IPS DF 4.7 (cell line): ENCODE data around the gene INPP4B.
"Not testable (repeated sequence)": the region's sequence is repeated elsewhere in the genome, so short reads cannot be mapped to it uniquely, and the experiment has no call there.

Experiments
- DNase-seq: peaks from one replicate; pipeline ENCODE4 v3.0.0-alpha.2; 2013; ENCODE audit warnings: low spot score; ENCODE audit errors: extremely low read depth

INPP4B gene

DNA sequence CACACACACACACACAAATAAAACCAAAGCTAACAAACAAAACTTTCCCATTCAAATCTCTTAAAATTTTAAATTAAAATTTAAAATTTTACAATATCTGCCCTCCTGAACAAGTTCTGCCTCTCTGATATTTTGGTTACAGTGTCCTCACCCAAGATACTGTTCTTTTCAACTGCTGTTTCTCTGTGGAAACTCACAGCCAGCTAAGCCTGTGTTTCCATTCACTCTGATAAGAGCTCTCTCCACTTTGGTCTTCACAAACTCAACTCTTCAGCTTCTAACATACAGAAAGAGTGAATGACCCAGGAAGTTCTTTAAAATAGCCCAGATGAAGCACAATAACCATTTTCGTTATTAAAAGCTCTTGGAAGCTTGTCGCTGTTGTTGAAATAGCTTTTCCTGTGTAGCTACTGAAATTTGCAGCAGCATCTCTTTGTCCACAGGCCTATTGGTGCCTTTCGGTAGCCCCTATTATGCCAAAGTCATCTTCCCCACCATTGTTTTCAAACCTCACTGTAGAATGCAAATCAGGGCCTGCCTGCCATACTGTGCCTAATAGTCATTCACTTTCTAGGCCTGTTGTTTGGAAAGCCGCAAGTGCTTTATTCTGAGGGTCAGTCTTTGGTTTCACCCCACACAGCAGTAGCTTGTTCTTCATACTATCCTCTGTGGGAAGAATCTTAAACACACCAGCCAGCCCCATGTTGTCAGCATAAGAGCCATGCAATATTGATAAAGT lies 19.4 kb downstream of the INPP4B start:
- DNase-seq = no peak

DNA sequence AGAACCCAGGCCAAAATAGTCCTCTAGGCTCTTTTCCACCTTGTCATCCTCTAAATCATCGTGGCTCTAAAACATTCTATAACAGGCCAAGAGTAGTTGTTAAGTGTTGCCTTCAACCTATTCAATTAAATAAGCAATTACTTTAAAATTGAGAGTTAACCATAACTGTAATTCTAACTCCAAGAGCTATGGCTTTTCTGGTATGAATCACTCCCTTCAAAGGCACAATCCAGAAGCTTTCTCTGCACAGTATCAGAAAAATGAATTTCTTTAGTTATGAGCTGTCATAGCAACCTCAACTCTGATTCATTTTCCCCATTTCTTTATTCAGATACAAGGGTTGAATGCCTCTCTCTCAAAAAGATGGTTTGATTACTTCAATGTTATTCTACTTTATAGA lies 21.7 kb downstream of the INPP4B start:
- DNase-seq = no peak

DNA sequence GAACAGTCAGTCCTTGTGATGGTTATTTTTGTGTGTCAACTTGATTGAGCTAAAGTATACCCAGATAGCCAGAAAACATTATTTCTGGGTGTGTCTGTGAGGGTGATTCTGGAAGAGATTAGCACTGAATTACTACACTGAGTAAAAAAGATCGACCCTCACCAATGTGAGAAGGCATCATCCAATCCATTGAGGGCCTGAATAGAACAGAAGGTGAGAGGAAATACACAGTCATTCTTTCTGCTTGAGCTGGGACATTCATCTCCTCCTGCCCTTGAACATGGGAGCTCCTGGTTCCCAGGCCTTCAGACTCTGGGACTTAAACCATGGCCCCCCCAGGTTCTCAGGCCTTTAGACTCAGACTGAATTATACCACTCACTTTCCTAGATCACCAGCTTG lies 22.3 kb downstream of the INPP4B start:
- DNase-seq = no peak

DNA sequence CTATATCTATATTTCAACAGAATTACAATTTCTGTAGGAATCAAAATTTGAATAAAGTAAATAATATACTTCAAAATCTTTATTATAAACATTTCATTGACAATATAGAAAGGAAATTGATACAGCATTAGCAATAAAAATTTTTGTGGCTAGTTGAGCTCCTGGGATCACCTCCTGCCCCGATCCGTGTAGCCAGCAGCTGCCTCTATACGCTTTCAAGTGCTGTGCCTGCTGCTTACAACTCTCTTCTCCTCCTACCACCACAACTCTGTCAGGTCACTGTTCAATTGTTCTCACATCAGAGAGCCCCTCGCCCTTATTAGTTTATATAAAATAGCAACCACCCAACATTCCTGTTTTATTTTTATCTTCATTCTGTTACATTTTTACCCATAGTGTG lies 27.6 kb downstream of the INPP4B start:
- no peak for DNase-seq

DNA sequence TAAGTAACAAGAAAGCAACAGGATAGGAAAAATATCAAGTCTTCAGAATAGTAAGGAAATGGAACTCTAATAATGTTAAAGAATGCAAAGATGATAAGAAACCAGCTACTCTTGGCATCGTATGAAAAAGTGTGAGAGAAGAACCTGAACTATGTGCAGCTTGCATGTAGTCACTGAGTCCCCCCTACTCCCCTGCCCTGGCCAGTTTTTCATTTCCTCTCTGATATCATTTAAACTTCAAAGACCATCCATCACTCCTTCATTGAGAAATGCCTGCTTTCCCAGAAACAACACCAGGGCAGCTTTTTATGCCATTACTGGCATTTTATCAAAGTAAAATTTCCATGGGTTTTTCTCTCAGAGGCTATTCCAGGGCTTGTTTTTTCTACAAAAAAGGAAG lies 28.1 kb downstream of the INPP4B start:
- DNase-seq = no peak

DNA sequence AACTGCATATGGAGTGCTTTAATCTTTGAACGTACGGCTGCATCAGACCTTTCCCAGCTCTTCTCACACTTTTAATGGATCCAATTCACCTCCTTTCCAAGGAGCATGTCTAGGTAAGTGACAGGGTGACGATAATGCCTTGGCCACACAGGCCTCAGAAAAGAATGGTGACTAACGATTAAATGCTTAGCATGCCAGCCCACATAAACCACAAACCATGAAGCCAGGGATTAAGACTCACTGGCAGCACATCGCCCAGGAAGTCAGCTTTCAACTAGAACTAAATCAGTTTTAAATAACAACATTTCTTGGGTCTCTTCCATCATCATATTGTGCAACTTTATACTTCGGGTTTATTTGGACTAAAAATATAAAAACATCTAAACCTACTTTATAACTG lies 28.7 kb downstream of the INPP4B start:
- DNase-seq = no peak

DNA sequence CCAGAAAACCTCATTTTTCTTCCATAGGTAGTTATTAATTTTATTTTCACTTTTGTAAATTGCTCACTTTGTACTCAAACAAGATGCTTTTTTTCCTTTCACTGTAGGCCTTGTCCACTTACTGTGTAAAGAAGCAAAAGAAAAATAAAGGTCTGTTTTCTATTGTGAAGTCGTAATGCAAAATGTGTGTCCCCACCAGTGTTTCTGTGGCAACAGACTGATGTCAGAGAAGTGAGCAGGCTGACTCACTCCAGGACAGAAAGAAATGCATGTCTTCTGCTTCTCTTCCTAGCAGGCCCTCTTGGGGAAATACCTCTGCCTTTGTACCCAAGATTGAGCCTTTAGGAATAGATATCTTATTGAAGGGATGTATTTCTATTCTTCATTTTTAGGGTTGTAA lies 30.3 kb downstream of the INPP4B start:
- no peak for DNase-seq

DNA sequence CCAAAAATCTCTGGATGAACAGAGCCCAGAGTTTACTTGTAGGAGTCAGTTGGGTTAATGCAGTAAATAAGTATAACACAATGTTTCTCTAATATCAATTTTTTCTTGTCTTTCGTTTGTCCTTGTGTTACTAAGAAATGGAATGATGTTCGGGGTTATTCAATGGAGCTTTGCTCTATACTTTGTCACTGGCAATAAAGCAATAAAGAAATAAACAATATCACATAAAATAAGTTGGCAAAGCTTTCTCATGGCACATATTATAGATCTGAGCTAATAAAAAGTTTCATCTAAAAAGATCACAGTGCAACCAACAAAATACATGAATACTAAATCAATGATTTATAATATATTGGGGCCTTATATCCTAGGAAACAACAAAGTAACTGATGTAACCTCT lies 32.7 kb downstream of the INPP4B start:
- no peak for DNase-seq

DNA sequence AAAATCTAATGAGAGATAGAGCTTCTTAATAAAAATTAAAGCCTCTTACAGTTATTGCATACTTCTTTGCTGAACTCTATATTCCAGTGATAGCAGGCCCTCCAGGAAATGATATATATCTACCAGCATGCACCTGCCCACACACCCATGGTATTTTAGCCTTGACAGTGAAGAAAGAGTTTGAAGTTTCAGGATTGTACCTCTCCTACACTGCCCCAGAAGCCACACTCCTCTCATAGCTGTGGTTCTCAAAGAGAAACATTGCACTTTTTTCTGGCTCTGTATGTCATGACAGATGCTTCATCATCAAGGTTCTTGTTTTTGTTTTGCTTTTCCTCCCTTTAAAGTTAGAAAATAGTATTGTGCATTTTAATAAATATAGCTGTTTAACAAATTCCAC lies 34.0 kb downstream of the INPP4B start:
- no peak for DNase-seq

DNA sequence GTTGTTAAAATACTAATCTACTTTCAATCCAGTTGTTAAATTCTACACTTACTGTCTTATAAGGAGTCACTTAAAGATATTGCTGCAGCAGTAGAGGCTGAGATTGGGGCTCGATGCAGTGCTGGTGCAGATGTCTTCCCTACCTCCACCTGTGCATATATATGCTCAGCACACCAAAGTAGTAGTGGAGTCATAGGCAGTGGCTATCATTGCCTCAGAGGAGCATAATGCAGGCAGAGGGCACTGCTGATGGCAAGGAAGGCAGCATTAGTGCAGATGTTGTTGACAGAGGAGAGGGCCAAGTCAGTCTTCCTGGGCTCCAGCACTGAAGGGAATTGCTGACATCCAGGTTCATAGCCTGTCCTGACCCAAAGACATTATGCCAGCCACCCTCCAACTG lies 35.1 kb downstream of the INPP4B start:
- DNase-seq = no peak

DNA sequence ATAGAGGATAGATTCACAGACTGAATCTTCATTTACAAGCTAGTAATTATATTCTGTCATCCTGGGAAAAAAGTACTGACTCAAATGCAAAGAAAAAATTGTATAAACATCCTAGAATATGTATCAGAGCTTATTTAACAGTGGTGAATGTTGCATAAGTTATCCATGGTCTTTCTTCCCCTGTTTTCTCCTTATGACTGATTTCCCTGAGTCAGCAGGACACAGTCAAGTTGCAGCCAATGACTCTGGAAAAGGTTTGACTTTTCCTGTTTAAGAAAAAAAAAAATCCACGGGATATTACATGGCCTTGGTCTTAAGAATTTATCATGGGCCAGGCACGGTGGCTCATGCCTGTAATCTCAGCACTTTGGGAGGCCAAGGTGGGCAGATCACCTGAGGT lies 36.5 kb downstream of the INPP4B start:
- no peak for DNase-seq

DNA sequence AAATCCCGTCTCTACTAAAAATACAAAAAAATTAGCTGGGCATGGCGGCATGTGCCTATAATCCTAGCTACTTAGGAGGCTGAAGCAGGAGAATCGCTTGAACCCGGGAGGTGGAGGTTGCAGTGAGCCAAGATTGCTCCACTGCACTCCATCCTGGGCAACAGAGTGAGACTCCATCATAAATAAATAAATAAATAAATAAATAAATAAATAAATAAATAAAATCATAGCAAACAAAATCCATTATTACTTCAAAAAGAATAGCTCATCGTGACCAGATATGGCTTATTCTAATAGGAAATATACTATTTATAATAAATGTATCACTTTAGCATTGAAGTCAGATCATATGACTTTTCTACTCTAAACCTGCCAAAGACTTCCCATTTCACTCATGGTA lies 42.2 kb downstream of the INPP4B start:
- not testable (repeated sequence) for DNase-seq

DNA sequence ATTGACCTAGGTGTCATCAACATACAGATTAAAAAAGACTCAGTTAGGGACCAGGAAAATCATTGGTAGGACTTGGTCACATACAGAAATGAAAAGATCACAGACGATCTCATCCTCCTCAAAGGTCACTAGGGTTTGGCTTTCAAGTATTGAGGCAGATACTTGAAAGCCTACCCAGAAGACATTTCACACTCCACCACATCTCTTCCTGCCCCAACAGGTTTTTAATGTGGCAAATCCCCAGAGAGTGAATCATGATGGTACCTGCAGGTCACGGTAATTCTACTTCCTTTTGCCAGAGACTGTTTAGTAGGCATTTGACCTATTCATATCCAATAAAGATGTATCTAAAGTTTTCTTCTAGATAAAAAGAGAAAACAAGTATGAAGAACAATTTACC lies 44.1 kb downstream of the INPP4B start:
- DNase-seq = no peak

DNA sequence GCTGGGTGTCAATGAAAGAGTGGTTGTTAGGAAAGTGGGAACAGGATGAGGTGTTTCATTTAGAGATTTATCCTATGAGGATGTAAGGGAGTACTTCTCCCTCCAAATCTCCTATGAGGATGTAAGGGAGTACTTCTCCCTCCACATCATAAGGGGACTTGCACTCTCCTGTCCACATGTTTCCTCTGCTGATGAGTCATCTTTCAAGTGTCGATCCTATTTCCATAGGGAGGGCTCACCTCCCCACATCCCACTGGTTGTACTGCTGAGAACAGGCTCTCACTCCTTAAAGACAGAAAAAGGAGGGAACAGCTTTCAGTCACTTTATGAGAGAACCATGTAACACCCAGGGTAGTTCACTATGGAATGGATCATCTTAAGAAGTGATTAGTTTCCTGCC lies 65.0 kb downstream of the INPP4B start:
- no peak for DNase-seq

DNA sequence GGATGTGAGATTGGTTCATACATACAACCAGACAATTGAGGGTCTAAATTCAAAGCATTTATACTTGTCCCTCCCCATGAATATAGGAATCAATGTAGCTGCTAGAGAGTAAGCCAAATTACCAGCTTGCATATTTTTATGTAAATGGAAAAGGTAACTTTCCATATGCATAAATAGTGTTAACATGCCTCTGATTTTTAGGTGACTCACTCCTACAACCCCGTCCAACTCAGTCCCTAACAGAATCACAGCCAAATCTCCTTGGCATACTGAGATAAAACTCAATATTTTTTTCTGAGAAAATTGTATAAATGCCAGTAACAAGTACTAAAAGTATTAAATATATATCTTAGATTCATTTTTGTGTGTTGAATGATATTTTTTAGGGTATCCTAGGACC lies 67.2 kb downstream of the INPP4B start:
- DNase-seq = no peak

DNA sequence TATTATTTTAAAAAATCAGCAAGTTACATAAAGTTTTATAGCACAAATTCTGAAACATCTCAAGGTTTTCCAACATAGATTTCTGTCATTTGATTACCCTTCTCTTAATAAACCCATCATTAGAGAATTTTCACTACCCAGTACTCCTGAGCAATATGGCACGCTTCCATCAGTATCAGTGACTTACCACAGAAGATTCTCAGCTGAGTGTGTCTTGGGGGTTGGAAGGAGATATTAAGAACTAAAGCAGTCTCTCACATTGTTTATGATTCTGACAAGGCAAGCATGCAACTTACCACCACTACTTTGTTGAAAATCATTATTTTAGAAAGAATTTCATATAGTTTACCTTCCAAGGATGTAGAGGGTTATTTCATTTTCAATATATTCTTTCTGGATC lies 67.7 kb downstream of the INPP4B start:
- no peak for DNase-seq

DNA sequence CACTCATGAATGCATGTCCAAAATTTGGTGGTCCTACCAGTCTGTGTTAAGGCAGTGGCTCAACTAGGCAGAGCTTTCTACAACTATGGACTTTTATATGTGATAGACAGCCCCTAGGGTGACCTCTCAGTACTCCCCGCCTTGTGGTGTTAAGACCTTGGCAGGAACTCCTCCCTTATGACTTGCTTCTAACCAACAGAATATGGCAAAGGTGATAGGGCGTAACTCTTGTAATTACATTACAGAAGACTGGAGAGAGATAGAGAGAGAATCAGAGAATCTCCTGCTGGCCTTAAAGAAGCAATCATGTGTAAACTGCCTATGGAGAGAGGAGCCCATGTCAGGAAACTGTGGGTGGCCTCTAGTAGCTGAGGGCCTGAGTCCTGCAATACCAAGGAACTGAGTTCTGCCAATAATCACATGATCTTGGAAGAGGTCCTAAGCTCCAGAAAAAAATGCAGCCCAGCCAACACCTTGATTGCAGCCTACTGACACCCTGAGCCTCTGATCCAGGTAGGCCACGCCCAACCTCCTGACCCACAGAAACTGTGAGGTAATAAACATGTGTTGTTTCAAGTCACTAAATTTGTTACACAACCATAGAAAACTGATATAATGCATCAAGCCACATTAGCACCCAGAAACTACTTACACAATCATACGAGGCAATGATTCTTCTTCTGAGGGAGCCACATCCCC lies 68.9 kb downstream of the INPP4B start:
- no peak for DNase-seq

DNA sequence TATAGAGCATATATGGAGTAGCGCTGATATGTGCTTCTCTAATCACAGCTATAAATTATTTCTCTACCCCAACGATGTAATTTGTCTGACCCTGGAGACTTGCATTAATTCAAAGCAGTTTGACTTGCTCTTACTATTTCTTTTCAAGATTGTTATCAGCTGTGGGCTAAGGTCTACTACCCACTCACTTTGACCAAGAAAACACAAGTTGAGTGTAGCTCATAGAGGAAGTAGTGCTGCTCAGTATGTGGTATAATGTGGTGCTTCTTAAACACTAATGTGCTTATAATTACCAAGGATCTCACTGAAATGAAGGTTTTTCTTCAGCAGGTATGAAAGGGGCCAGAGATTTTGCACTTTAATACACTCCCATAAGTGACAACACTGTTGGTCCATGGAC lies 70.1 kb downstream of the INPP4B start:
- DNase-seq = no peak

DNA sequence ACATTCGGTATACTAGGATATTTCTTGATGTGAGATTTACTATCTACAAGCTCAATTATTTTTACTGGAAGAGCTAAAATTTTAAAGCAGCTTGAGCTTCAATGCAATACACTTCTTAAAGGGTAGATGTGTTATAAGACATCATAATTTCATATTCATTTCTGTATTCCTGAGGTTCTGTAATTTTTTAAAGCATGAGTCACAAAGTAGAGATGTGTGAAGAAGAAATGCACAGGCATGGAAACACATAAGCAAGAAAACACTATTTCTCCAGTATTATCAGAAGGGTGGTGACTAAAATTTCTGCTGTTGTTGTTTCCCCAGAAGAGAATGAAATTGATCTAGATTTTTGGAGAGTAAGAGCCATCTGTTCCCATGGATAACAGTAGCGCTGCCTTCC lies 72.6 kb downstream of the INPP4B start:
- DNase-seq = no peak

DNA sequence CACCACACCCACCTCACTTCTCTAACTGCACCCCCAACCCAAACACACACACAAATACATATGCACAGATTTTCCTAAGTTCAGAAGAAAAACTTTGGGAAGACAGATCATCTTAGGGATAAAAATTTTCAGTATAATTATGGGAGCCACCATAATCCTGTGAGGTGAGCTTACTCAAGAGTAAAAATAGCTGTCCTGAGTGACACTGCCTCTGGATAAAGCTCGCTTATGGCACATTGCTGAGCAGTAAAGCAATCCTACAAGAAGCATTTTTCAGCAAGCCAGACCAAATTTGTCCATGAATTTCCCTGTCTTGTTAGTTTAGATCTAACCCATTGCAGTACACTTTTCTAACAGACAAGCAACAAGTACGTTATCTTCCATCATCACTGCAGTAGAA lies 83.8 kb downstream of the INPP4B start:
- no peak for DNase-seq

DNA sequence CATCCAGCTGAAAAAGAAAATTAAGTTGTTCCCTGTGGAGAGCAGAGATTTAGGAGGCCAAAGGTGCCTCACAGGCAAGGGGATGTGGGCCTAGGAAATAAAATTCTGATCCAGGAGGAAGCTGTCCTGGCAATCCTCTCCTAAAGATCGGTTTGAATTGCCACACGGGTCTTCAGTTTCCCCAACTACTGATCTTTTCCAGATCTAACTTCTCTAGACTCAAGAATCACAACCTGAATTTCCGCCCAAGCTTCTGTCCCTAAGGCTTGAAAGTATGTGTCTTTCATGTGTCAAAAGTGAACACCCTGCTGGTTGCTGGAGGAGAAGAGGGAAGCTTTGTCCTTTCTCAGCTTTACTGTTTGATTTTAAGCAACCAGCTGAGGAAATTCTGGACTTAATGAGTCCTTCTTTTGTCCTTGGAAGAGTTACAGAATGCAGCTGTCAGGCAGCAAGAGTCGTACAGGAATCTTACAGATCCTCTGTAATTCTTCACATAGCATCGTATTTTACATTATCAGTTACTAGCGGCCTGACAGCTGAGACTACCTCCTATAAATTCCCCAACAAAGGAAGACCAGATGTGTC lies 93.8 kb downstream of the INPP4B start:
- no peak for DNase-seq

DNA sequence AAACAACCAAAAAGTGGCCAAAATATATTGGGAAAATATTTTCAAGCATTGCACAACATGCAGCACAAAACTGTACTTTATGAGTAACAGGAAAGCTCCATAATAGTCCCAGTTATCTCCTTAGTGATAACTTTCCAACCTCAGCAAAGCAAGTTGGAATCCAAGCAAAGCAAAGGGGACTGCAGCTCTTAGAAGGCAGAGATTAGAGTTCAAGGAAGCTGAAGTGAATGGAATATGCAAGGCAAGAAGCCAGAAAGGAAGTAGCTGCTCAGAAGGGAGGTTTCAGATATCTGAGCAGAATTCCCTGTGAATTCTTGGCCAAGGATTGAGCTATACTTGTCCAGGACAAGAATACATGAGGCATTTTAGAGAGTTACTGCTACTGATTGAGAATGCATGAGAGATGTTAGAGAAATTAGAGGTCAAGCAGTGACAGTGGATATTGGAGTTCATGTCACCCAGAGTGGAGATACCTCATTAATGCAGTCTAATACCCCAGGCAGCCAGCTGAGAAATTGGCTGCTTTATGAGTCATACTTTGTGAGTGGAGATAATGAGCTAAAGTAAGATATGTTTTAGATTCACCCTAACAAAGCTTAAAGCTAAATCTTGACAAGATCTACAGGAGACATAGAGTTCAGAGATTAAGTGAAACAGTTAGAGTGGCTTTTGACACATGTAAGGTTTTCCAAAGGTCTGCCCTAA lies 102.8 kb downstream of the INPP4B start:
- no peak for DNase-seq
